LNCAP (cell line): ENCODE results near the gene CTDSPL2.

ENCODE experiments used
- TF ChIP-seq, protein P1 (sequence below): fragments of 450-650 bp; IDR thresholded peaks from 2 replicates; pipeline ENCODE4 v1.5.1; 2017; ENCODE audit warnings: mild to moderate bottlenecking

The CTDSPL2 gene

DNA sequence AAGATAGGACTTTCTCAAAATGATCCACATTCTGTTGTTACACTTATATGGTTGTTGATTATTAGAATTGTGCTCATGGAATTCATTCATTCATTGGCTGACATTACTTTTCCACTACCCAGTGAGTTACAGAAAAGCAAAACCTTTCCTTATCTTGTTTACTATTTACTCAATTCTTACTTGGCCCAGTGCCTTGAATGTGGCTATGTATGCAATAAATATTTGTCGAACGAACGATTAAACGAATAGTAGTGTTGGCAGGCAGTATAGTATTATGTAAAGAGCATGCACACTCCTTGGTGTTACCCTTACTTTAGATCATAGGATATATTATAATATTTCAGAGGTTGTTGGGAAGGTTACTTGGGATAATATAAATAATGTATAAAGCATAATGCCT is 31.0 kb downstream of the CTDSPL2 start:
- TF ChIP-seq, protein P1, sequence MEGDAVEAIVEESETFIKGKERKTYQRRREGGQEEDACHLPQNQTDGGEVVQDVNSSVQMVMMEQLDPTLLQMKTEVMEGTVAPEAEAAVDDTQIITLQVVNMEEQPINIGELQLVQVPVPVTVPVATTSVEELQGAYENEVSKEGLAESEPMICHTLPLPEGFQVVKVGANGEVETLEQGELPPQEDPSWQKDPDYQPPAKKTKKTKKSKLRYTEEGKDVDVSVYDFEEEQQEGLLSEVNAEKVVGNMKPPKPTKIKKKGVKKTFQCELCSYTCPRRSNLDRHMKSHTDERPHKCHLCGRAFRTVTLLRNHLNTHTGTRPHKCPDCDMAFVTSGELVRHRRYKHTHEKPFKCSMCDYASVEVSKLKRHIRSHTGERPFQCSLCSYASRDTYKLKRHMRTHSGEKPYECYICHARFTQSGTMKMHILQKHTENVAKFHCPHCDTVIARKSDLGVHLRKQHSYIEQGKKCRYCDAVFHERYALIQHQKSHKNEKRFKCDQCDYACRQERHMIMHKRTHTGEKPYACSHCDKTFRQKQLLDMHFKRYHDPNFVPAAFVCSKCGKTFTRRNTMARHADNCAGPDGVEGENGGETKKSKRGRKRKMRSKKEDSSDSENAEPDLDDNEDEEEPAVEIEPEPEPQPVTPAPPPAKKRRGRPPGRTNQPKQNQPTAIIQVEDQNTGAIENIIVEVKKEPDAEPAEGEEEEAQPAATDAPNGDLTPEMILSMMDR, result no peak

DNA sequence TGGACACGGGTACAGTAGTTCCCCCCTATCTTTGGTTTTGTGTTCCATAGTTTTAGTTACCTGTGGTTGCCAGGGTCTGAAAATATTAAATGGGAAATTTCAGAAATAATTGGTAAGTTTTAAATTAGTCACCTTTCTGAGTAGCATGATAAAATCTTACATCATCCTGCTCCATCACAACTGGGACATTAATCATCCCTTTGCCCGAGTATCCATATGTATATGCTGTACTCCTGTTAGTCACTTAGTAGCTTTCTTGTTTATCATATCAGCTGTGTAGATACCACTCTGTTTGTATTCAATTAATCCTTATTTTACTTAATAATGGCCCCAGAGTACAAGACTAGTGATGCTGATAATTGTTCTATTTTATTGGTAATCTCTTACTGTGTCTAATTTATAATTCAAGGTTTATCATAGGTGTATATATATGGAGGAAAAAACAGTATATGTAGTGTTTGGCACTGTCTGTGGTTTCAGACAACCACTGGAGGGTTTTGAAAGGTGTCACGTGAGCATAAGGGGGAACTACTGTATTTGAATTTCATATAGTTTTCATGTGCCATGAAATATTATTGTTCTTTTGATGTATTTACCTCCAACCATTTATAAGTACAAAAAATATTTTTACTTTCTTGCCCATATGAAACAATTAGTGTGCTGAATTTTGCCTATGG is 41.4 kb downstream of the CTDSPL2 start:
- TF ChIP-seq, protein P1, result no peak

DNA sequence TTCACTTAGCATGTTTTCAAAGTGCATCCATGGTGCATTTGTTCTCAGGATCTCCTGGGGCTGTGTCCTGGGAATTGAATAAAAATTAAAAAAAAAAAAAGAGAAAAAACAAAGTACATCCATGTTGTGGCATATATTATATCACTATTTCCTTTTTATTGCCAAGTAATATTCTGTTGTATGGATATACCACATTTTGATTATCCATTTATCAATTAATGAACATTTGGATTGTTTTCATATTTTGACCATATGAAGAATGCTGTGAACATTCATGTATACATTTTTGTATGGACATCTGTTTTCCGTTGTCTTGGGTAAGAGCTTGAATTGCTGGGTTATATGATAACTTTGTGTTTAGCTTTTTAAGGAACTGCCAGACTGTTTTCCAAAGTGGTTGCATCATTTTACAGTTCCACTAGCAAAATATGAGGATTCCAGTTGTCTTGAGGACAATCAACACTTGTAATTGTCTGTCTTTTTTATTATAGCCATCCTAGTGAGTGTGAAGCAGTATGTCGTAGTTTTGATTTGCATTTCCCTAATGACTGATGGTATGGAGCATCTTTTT is 44.5 kb downstream of the CTDSPL2 start:
- TF ChIP-seq, protein P1, result no peak

DNA sequence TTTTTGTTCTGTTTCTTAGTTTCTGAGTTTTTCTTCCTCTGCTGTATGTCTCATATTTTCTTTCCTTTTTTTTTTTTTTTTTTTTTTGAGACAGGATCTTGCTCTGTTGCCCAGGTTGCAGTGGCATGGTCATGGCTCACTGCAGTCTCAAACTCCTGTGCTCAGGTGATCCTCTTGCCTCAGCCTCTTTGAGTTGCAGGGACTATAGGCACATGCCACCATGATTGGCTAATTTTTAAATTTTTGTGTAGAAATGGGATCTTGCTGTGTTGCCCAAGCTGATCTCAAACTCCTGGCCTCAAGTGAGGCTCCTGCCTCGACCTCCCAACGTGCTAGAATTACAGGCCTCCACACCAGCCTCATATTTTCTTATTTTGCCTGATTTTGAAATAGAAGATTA is 51.9 kb downstream of the CTDSPL2 start:
- TF ChIP-seq, protein P1, result no peak

DNA sequence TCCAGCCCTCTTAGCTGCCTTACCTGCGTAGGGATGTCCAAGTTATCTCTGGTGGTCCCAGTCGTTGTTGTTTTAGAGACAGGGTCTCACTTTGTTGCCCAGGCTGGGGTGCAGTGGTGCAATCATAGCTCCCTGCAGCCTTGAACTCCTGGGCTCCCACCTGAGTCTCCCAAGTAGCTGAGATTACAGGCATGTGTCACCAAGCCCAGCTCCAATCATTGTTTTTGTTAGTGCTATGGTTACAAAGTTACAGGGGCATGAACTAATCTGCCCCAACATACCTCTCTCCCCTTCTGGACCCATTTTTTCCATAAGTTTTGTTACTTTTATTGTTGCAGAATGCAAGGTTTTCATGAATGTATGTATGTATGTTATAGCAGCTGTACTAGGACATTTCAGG is 54.7 kb downstream of the CTDSPL2 start:
- TF ChIP-seq, protein P1, result no peak

DNA sequence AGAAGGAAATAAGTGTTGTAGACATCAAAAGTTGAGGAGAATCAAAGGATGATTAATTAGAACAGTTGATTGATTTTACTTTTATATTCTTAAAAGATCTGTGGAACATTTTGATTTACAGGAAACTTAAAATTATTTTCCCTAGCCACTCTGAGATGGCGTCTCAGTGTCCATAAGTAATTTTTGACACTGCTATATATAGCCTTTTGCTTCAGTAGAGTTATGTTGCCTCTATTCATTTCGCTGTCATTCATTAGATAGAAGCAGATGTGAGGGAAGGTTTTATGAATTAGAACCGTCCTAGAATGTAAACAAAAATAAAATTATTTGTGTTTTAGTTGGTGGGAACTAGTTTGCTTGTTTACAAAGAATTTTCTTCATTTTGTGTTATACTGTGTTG is 58.5 kb downstream of the CTDSPL2 start:
- TF ChIP-seq, protein P1, result no peak

DNA sequence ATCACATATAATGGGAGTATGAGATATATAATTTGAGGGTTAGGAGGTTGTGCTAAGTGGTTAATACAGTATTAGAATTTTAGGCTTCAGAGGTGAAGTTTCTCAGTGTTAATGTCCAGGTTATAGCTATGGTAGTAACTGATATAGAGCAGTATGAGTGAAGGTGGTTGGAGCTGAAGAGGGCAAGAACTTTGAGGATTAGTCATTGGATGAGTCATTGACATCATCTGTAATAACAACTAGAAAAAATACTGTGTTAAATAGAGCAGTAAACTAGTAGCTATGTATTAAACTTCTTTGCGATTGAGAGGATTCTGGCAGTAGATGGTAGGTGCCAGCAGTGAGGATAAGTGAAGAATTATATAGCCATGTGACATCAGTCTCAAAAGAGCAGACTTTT is 62.0 kb downstream of the CTDSPL2 start:
- TF ChIP-seq, protein P1, result no peak
